Lung (tissue), 12 donors: ENCODE results near the gene HES6. TPM values are rescaled to one million over a fixed set of nuclear protein-coding genes. Genes with fewer than 3 reads are reported as not detected.

ENCODE experiments used
- ATAC-seq: fragments of 200-7000 bp; cut with Tn5 transposase; one replicate; pipeline ENCODE4 v1.9.1; 2020; ENCODE audit warnings: moderate number of reproducible peaks; ENCODE audit not compliant: insufficient read depth, low FRiP score
- DNase-seq, 3 donors: peaks; one replicate each; pipeline ENCODE4 v3.0.0-alpha.2; 2013 to 2017
- H3K27ac ChIP-seq, 2 donors: one replicate each; pipeline ENCODE4 v1.5.1; 2013; ENCODE audit warnings: mild to moderate bottlenecking in 2 of 2, moderate library complexity in 2 of 2, control low read depth in 1 of 2, inconsistent platforms in 1 of 2, low read depth in 1 of 2, low read length in 1 of 2
- H3K27me3 ChIP-seq, 3 donors: one replicate each; pipeline ENCODE4 v1.5.1; 2013; ENCODE audit warnings: low read length in 2 of 3; ENCODE audit not compliant: control insufficient read depth in 3 of 3, insufficient read depth in 3 of 3
- H3K36me3 ChIP-seq, 4 donors: one replicate each; pipeline ENCODE4 v1.5.1; 2013; ENCODE audit warnings: low read length in 4 of 4, mild to moderate bottlenecking in 1 of 4, moderate library complexity in 1 of 4; ENCODE audit not compliant: control insufficient read depth in 4 of 4, insufficient read depth in 4 of 4
- H3K4me1 ChIP-seq, 5 donors: one replicate each; pipeline ENCODE4 v1.5.1; 2013; ENCODE audit warnings: low read length in 5 of 5, mild to moderate bottlenecking in 2 of 5, moderate library complexity in 1 of 5; ENCODE audit not compliant: control insufficient read depth in 5 of 5, insufficient read depth in 5 of 5
- H3K4me3 ChIP-seq: one replicate; pipeline ENCODE4 v1.5.1; 2013; ENCODE audit warnings: mild to moderate bottlenecking, control low read depth, moderate library complexity
- H3K9ac ChIP-seq, 2 donors: one replicate each; pipeline ENCODE4 v1.5.1; 2013; ENCODE audit warnings: low read length in 2 of 2, control low read depth in 1 of 2; ENCODE audit not compliant: insufficient read depth in 1 of 2
- H3K9me3 ChIP-seq, 4 donors: one replicate each; pipeline ENCODE4 v1.5.1; 2013; ENCODE audit warnings: low read length in 3 of 4, mild to moderate bottlenecking in 1 of 4, moderate library complexity in 1 of 4; ENCODE audit not compliant: control insufficient read depth in 4 of 4, insufficient read depth in 3 of 4
- WGBS, 2 donors: extraction: QIAGEN DNeasy Blood & Tissue Kit; methylation state at CpG; one replicate each; pipeline ENCODE4 v1.1.7; 2013; 5-methylcytosine and 5-hydroxymethylcytosine counted together
- polyA plus RNA-seq, 2 donors: library from polyadenylated mRNA; stranded (reverse); fragments of 200-250 nt; gene quantifications; one replicate each; pipeline ENCODE4 v1.2.1, GENCODE V29; 2013
- total RNA-seq, 2 donors: library from RNA; depleted of rRNA in 1 of 2; stranded (reverse); fragments of >200 nt in 1 of 2; gene quantifications; one replicate each; pipeline ENCODE4 v1.2.1, GENCODE V29; 2014 to 2021
- TF ChIP-seq, protein P1 (sequence below): IDR thresholded peaks from 2 replicates; pipeline ENCODE4 v1.5.1; 2012; ENCODE audit warnings: mild to moderate bottlenecking; ENCODE audit errors: control extremely low read depth, extremely low read depth
- donor health status: control.
- donor health status: control.
- donor health status: Bipolar disorder and iron deficiency.
- donor health status: healthy.
- donor health status: DM: yes; HTN: yes; CAD: no.

The HES6 gene
- total and polyA plus RNA-seq, 4 donors, result 4.4 to 12.5 (median 10.7) TPM

DNA sequence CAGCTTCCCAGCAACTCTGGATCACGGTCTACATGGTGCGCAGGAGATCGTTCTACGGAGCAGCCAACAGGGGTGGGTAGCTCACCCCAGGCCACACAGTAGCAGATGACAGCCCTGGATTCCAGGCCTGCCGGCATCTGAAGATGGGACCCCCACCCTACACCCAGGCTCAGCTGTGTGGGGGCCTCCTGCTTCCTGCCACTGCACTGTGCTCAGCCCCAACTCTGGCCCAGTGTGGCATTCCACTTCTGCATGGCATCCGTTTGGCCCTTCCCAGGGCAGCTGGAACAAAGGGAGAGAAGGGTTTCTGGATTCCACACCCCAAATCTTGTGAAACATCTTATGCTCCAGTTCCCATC lies 39.5 kb upstream of the HES6 start:
- Histone ChIP-seq H3K9me3 (no peaks in the 10 kb centered on the region), H3K27me3 (no peaks in the 10 kb centered on the region), H3K4me3 (no peak overlapping the region), H3K36me3 (peaks cover 4 to 21% (median 15%) of the 10 kb centered on the region in 4 donors), H3K4me1 (peaks cover 0 to 22% (median 0%) of the 10 kb centered on the region in 5 donors), H3K9ac (no peak overlapping the region), H3K27ac (no peak overlapping the region)
- WGBS, 2 donors, result 92 to 96% methylated on average over 6 of the region's 6 CpGs
- ATAC-seq (no peak), DNase-seq (no peak)
- TF ChIP-seq, protein P1, sequence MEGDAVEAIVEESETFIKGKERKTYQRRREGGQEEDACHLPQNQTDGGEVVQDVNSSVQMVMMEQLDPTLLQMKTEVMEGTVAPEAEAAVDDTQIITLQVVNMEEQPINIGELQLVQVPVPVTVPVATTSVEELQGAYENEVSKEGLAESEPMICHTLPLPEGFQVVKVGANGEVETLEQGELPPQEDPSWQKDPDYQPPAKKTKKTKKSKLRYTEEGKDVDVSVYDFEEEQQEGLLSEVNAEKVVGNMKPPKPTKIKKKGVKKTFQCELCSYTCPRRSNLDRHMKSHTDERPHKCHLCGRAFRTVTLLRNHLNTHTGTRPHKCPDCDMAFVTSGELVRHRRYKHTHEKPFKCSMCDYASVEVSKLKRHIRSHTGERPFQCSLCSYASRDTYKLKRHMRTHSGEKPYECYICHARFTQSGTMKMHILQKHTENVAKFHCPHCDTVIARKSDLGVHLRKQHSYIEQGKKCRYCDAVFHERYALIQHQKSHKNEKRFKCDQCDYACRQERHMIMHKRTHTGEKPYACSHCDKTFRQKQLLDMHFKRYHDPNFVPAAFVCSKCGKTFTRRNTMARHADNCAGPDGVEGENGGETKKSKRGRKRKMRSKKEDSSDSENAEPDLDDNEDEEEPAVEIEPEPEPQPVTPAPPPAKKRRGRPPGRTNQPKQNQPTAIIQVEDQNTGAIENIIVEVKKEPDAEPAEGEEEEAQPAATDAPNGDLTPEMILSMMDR, result no peak

DNA sequence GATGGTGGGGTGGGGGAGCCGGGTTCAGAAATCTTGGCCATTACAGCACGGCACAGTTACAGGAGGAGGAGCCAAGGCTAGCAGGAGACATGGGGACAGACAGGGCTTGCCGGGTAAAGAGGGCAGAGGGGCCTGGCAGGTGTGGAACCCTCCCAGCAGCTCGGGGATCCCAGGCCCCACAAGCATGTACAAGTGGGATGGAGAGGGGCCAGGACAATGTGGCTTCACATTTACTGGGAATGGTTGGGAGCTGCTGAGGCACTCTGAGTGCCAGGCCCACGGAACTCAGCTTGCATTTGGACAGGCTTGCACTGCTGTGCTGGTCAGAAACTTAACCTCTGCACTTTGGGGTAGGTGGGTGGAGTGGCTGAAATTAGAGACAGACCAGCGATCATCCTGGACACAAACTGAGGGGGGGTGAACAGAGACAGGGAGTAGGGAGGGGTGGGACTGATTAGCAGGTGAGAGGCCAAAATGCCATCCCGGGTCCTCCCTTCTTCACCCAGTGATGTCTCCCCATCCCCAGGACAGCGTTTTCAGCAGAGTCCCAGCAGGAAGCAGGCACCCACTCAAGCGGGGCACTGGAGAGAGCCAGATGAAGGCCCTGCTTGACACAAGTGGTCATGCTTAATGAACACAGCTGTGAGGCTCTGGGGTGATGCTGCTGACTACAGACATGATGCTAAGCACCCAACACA lies 38.9 kb upstream of the HES6 start:
- peaks cover 0 to 21% (median 0%) of the 10 kb centered on the region in 5 donors for H3K4me1 ChIP-seq
- DNase-seq, result no peak

DNA sequence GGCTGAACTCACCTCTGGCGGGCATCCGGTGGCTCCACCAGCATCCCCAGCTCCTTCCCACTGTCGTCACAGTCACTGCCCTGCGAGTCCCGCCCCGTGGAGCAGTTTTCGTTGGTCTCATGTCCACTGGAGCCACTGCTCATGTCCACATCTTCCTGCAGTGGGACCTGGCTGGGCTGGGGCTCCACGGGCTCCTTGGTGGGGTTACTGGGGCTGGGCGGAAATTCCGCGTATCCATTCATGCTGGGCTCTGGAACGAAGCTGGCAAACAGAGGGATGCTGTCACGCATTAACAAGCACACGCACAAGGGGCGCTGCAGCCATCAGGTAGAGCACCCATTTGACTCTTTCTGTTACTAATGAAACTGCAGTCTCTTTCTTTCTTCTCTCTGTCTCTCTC lies 37.9 kb upstream of the HES6 start:
- Histone ChIP-seq H3K9ac (no peak overlapping the region), H3K27ac (no peak overlapping the region), H3K27me3 (no peaks in the 10 kb centered on the region), H3K36me3 (peaks cover 6 to 30% (median 22%) of the 10 kb centered on the region in 4 donors), H3K9me3 (no peaks in the 10 kb centered on the region), H3K4me3 (no peak overlapping the region), H3K4me1 (peaks cover 0 to 13% (median 0%) of the 10 kb centered on the region in 5 donors)
- TF ChIP-seq, protein P1, result no peak
- WGBS, 2 donors, result 92 to 93% methylated on average over 15 of the region's 15 CpGs
- ATAC-seq, result no peak
- peak in 1 of 3 donors; percentile 5 for DNase-seq

More for the DNA sequence above, 38.9 kb upstream of the HES6 start:
- Histone ChIP-seq H3K9ac (no peak overlapping the region), H3K27ac (no peak overlapping the region), H3K27me3 (no peaks in the 10 kb centered on the region), H3K9me3 (no peaks in the 10 kb centered on the region), H3K36me3 (peaks cover 6 to 26% (median 16%) of the 10 kb centered on the region in 4 donors), H3K4me3 (no peak overlapping the region)
- TF ChIP-seq, protein P1, result no peak
- ATAC-seq, result no peak
- 79 to 86% methylated on average over 9 of the region's 9 CpGs for WGBS, 2 donors
